NT2/D1 (cell line): ENCODE measurements around the gene GAREM2.

ENCODE experiments used
- YY1 ChIP-seq: IDR thresholded peaks from 2 replicates; pipeline ENCODE4 v1.6.1; 2011; ENCODE audit not compliant: insufficient read length, insufficient read depth
- ZNF274 ChIP-seq: IDR thresholded peaks from 2 replicates; pipeline ENCODE4 v1.6.1; 2011; ENCODE audit warnings: mild to moderate bottlenecking, low read depth, low read length

DNA sequence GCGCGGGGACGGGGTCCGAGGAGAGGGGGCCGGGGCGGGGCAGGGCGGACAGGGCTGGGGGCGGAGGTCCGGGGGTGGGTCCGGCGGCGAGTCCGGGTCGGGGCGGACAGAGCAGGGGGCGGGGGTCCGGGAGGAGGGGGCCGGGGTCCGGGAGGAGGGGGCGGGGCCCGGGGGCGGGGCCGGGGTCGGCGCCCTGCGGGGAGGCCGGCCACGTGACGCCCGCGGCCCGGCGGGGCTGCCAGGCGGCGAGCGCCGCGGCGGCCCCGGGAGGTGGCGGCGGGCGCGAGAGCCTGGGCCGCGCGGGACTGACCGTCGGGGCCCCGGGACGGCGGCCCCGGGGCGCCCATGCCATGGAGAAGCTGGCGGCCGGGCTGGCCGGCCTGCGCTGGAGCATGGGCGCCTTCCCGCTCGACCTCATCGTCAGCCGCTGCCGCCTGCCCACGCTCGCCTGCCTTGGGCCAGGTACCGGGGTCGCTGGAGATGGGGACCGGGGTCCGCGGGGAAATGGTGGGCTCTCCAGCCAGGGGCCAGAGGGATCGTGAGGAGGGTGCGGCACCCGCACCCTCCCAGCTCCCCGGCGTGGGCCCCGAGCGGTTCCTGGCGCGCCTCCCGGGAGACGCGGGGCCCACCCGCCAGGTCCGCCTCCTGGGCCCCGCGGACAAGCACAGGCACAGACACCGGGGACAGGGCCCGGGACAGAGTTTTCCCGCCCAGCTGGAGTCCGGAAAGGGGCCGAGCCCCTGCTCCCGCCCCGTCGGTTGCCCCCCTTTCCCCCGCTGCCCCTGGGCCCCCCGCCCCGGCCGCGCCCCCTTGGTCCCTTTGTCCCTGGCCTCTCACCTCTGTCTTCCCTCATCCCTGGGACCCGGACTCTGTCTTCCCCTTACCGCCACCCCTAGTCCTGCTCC is at the start of gene GAREM2:
- TF ChIP-seq ZNF274 (no peak), YY1 (no peak)
